ENCODE data around the gene OSBPL3. TPM values are rescaled to one million over a fixed set of nuclear protein-coding genes. Genes with fewer than 3 reads are reported as not detected.

Gene OSBPL3
- total RNA-seq, 1 donor, result 9.3 TPM

DNA sequence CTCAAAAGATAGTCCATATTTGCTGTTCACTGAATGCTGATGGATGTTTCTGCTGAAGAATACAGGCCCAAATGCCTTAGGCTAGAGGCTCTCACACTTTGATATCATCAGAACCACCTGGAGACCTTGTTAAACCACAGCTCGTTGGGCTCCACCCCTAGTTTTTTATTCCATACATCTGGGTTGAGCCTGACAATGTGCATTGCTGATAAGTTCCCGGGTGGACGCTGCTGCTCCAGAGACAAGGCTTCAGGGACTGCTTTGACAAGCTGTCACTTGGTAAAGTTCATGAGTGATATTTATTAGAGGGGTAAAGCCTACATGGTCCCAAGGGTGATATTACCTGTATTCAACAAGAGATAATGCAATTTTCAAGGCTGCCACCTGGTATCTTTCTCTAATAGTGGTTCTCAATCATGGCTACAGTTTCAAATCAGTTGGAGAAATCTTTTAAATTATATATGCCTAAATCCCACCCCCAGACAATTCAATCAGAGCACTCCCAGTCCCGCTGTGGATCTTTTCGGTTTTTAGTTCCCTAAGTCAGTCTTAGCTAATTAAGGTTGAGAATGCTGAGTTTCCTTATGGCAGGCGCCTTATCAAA is 115.7 kb downstream of the OSBPL3 start:
- H3K4me1 ChIP-seq (ENCODE audit: insufficient read depth, low read length), result peaks cover 4% of the 10 kb centered on the region
- no peaks in the 10 kb centered on the region for H3K27me3 ChIP-seq (ENCODE audit: insufficient read depth, low read length)
- H3K4me3 ChIP-seq (ENCODE audit: low read length), result no peak overlapping the region
- no peaks in the 10 kb centered on the region for H3K9me3 ChIP-seq (ENCODE audit: low read depth, low read length)

DNA sequence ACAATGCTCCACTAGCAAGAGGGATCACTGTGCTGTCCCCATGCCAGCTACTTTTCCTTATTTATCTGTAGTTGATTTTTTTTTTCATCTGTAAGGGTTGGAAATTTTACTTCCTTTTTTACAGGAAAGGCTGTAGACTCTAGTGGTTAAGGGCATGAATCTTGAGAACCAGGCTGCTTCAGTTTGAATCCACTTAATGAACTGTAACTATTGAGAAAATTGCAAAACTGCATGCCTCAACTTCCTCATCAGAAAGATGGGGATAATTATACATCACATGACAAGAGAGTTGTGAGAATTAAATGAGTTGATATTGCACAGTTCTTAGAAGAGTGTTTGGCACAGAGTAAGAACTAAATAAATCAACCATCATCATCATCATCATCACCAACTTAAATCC is 116.4 kb downstream of the OSBPL3 start:
- Histone ChIP-seq H3K27me3 (ENCODE audit: insufficient read depth, low read length) (no peaks in the 10 kb centered on the region), H3K9me3 (ENCODE audit: low read depth, low read length) (no peaks in the 10 kb centered on the region), H3K4me3 (ENCODE audit: low read length) (no peak overlapping the region), H3K4me1 (ENCODE audit: insufficient read depth, low read length) (peaks cover 4% of the 10 kb centered on the region)

DNA sequence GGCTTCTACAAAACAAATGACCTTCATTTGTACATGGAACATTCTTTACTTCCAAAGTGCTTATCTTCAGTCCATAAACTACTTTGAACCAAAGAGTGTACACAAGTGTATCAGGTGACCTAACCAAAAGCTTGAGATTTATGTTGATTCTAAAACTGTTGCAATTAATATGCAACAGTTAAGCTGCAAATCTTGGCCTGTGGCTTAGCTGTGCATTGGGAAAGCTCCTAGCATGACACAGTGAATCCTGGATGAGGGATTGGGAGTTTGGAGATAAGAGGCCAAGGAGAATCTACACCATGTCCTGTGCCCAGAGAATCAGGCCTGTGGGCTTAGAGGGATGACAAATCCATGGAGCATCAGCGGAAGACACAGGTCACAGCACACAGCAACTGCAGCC is 117.5 kb downstream of the OSBPL3 start:
- H3K27me3 ChIP-seq (ENCODE audit: insufficient read depth, low read length), result no peaks in the 10 kb centered on the region
- no peak overlapping the region for H3K4me3 ChIP-seq (ENCODE audit: low read length)
- H3K9me3 ChIP-seq (ENCODE audit: low read depth, low read length), result no peaks in the 10 kb centered on the region
- H3K4me1 ChIP-seq (ENCODE audit: insufficient read depth, low read length), result peaks cover 4% of the 10 kb centered on the region

DNA sequence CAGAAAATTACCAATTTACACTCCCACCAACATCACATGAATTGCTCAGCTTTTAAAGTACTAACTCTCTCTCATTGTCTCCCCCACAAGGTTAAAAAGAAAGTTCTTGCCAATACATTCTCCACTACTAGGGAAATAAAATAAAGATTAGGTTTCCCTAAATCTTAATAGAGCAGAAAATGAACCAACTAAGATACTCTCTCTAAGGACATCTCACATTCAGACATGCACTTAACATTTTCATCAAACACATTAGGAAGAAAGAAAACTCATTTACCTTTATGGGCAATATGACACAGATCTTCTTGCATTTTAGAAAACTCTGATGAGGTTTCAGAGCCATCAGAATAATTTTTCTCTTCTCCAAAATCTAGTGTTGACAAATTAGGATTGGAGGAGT is 118.6 kb downstream of the OSBPL3 start:
- Histone ChIP-seq H3K27me3 (ENCODE audit: insufficient read depth, low read length) (no peaks in the 10 kb centered on the region), H3K9me3 (ENCODE audit: low read depth, low read length) (no peaks in the 10 kb centered on the region), H3K4me3 (ENCODE audit: low read length) (no peak overlapping the region), H3K4me1 (ENCODE audit: insufficient read depth, low read length) (peaks cover 4% of the 10 kb centered on the region)

DNA sequence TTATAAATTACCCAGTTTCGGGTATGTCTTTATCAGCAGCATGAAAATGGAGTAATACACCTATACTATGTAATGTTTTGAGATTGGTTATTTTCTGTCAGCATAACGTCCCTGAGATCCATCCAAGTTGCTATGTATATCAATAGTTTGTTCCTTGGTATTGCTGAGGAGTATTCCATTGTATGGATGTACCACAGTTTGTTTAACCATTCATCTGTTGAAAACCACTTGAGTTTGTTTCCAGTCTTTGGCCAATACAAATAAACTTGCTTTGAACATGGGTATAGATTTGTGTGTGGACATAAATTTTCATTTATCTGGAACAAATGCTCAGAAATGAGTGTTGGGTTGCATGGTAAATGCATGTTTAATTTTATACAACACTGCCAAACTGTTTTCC is 119.4 kb downstream of the OSBPL3 start:
- Histone ChIP-seq H3K9me3 (ENCODE audit: low read depth, low read length) (no peaks in the 10 kb centered on the region), H3K27me3 (ENCODE audit: insufficient read depth, low read length) (no peaks in the 10 kb centered on the region), H3K4me3 (ENCODE audit: low read length) (no peak overlapping the region), H3K4me1 (ENCODE audit: insufficient read depth, low read length) (peaks cover 4% of the 10 kb centered on the region)

DNA sequence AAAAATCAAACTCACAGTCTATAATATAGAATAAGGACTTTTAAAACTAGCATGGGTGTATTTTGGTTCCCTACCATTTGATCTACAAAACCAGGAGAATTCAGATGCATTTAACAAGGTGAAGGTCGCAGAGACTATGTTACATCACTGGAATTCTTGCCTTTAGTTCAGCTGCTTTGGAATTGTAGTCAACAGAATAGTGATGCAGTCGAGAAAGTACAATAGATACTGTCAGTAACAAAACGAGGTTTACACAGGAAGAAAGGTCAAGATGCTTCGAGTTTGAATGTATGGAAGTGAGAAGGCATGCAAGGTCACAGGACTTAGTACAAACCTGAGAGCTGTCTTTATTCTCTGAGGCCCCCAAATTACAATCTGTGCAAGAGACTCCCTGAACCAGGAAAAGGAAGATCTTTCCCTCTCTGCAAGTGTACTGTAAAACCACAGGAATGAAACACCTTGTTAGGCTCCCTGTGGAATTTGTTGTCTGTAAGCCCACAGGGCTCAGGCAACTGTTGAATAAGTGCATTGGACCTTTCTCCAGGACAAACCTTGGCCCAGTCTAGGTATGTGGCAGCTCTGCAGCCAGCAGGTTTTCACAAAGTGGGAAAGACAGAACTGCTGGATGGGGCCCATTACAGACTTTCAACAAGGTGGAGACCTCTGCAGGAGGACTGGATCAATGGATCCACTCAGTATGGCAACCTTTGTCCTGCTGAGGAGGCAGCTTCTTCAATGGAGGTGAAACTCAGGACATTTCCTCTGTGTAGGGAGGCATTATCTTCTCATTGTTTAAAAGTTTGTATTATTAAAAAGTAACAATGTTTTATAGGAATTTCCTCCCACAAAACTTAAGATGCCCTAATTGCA is 121.6 kb downstream of the OSBPL3 start:
- no peaks in the 10 kb centered on the region for H3K27me3 ChIP-seq (ENCODE audit: insufficient read depth, low read length)
- H3K4me3 ChIP-seq (ENCODE audit: low read length), result no peak overlapping the region
- H3K4me1 ChIP-seq (ENCODE audit: insufficient read depth, low read length), result peaks cover 2% of the 10 kb centered on the region
- H3K9me3 ChIP-seq (ENCODE audit: low read depth, low read length), result no peaks in the 10 kb centered on the region

DNA sequence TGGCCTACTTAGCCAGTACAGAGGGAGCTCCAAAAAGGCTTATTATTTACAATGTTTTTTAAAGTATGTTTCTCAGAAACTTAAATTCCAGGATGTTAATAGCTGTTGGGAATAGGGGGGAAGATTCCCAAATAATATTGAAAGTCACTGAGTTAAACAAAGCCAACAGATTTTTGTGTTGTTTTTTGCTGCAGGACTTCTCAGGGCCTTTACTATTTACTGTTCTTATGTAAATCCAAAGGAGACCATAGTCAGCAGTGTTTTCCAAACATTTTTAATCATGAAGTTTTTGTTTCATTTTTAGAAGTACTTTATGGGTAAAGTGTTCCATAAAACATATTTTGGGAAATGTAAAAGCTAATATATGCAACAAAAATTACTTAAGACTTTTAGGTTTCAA is 122.4 kb downstream of the OSBPL3 start:
- Histone ChIP-seq H3K27me3 (ENCODE audit: insufficient read depth, low read length) (no peaks in the 10 kb centered on the region), H3K4me1 (ENCODE audit: insufficient read depth, low read length) (no peaks in the 10 kb centered on the region), H3K9me3 (ENCODE audit: low read depth, low read length) (no peaks in the 10 kb centered on the region), H3K4me3 (ENCODE audit: low read length) (no peak overlapping the region)

DNA sequence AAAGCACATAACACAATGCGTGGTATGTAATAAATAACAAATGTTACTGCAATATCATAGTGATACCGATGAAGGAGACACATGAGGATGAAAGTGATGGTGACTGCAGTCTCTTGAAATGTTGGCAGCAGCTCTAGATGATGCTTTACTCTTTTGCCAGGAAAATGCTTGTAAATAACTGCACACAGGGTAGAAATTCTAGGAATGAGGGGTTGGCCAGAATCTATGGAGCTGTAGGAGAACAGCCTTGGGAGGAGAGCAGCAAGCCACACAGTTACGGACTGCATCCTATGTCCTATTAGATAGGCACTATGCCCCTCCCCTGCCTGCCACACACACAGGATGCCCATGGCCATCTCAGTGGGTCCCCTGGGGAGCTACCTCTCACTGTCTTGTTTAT is 125.1 kb downstream of the OSBPL3 start:
- Histone ChIP-seq H3K4me3 (ENCODE audit: low read length) (no peak overlapping the region), H3K9me3 (ENCODE audit: low read depth, low read length) (no peaks in the 10 kb centered on the region), H3K4me1 (ENCODE audit: insufficient read depth, low read length) (no peaks in the 10 kb centered on the region), H3K27me3 (ENCODE audit: insufficient read depth, low read length) (no peaks in the 10 kb centered on the region)

DNA sequence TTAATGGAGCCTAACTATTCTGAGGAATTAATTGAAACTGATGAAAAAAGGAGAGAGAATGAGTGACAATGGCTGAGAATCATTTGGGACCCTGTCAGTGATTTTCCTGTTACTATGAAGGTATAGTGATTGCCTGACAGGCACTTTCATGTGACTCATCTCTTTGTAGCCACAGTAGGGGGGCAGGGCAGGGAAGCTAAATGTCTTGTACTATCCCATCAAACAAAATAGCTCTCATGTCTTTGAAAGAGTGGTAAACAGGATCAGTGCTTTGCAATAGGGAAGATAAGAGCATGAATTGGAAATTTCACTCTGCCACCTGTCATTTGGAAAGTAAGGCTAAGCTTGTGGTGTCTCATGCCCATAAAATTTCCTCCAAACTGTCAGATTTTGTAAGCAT is 128.2 kb downstream of the OSBPL3 start:
- Histone ChIP-seq H3K4me1 (ENCODE audit: insufficient read depth, low read length) (no peaks in the 10 kb centered on the region), H3K27me3 (ENCODE audit: insufficient read depth, low read length) (no peaks in the 10 kb centered on the region), H3K4me3 (ENCODE audit: low read length) (no peak overlapping the region), H3K9me3 (ENCODE audit: low read depth, low read length) (no peaks in the 10 kb centered on the region)

DNA sequence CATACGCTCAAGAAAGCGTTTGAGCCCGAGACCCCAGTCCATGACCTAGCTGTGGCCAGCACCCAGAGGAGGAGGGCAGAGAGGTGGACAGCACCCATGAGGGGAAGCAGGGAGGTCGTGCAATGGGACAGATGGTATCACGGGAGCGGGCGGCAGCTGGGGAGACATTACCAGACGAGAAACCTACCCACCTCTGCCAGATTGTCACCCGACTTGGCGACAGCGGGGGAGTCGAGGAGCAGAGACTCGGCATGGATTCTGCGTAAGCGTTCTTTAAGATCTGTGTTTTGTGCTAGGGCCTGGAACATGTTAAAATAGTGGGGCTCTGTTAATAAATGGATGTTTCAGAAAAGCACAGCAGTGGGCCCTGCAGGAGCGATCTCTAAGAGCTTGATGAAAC is 131.1 kb downstream of the OSBPL3 start:
- Histone ChIP-seq H3K27me3 (ENCODE audit: insufficient read depth, low read length) (no peaks in the 10 kb centered on the region), H3K9me3 (ENCODE audit: low read depth, low read length) (no peaks in the 10 kb centered on the region), H3K4me3 (ENCODE audit: low read length) (no peak overlapping the region), H3K4me1 (ENCODE audit: insufficient read depth, low read length) (no peaks in the 10 kb centered on the region)

DNA sequence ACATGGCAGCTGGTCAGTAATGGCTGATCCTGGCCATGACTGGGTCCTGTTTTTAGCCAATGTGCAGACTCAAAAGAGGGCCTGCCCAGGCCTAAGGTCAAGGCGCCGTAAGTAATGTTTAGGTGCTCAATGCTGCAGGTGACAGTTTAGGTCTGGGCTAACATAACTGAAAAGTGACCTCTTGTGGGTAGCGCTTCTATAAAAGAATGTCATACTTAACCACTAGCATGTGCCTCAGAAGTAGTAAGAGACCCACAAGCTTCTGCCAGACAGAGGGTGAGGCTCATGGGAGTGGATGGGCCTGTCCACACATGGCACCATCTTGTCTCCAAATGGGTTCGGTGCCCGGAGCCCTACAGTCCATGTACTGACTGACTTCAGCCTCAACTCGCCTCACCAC is 132.2 kb downstream of the OSBPL3 start:
- H3K9me3 ChIP-seq (ENCODE audit: low read depth, low read length), result no peaks in the 10 kb centered on the region
- H3K4me1 ChIP-seq (ENCODE audit: insufficient read depth, low read length), result no peaks in the 10 kb centered on the region
- no peaks in the 10 kb centered on the region for H3K27me3 ChIP-seq (ENCODE audit: insufficient read depth, low read length)
- H3K4me3 ChIP-seq (ENCODE audit: low read length), result no peak overlapping the region

DNA sequence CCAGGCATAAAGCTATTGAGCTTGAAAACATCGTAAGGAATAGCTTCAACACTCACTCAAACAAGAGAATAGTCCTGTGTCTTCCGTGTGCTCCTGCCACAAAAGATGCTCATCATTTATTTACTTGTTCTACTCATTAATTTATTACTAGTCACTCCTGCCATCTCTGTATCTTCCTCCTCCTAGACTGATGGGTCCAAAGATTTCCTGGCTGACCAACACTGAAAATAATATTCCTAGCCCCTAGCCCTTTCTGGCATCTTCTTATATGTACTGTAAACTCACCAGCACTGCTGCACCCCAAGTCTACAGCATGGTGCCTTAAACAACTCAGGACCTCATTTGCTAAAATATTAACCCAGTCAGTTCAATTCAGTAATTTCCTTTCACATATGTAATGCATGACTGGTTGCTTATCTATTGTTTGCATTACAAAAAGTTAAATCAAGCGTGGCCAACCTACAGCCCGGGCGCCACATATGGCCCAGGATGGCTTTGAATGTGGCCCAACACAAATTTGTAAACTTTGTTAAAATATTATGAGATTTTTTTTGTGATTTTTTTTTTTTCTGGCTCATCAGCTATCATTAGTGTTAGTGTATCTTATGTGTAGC is 136.1 kb downstream of the OSBPL3 start:
- Histone ChIP-seq H3K27me3 (ENCODE audit: insufficient read depth, low read length) (no peaks in the 10 kb centered on the region), H3K4me1 (ENCODE audit: insufficient read depth, low read length) (no peaks in the 10 kb centered on the region), H3K9me3 (ENCODE audit: low read depth, low read length) (no peaks in the 10 kb centered on the region), H3K4me3 (ENCODE audit: low read length) (no peak overlapping the region)

DNA sequence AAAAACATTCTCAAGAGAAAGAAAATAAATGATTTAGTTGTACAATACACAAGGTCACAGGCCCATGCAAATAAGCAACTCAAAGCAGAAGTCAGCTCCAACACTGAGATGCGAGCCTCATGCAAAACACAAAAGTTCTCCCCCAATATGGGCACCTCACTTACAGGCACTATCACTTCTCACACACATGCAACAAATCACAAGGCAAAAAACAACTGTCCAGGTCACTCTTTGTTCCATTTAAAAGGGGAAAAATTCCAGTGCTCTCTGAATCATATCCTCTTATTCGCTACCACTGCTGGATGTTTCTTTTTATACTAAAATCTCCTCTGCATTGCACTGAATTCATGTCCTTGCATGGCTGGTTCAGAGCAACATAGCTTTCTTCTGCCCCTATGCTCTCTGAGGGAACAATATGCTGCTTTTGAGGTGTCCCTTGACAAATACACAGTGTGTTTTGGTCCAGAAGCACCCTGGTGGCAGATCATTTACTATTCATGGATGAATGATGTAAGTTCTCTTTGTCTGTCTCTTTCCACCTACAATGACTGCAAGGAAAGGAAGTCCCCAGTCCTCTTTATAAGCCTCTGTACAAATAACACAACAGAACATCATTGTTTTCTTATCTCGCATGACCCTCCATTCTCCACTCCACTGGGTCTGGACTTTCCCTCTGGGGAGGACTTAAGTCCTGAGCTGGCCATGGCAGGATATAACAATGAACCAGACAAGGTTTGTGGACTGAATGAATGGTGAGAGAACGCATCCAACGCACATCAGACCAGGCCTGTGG is 137.3 kb downstream of the OSBPL3 start:
- Histone ChIP-seq H3K27me3 (ENCODE audit: insufficient read depth, low read length) (no peaks in the 10 kb centered on the region), H3K9me3 (ENCODE audit: low read depth, low read length) (no peaks in the 10 kb centered on the region), H3K4me1 (ENCODE audit: insufficient read depth, low read length) (peaks cover 1% of the 10 kb centered on the region), H3K4me3 (ENCODE audit: low read length) (no peak overlapping the region)

DNA sequence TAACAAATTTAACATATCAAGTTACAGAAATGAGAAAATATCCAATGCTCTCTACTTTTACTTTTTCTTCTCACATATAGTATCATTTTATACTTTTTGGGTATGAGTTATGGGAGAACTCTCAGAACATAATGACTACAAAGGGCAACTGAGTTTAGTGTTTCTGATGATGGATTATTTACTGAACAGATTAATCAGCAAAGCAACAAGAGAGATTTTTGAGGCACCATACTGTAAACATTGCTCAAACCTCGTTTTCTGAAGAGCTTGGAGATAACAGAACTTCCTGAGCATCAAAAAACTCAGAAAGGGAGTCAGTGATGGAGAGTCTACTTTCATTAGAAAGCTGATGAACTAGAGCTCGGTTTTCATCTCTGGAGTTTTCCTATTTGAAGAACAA is 137.9 kb downstream of the OSBPL3 start:
- Histone ChIP-seq H3K9me3 (ENCODE audit: low read depth, low read length) (no peaks in the 10 kb centered on the region), H3K4me1 (ENCODE audit: insufficient read depth, low read length) (peaks cover 7% of the 10 kb centered on the region), H3K27me3 (ENCODE audit: insufficient read depth, low read length) (no peaks in the 10 kb centered on the region), H3K4me3 (ENCODE audit: low read length) (no peak overlapping the region)

DNA sequence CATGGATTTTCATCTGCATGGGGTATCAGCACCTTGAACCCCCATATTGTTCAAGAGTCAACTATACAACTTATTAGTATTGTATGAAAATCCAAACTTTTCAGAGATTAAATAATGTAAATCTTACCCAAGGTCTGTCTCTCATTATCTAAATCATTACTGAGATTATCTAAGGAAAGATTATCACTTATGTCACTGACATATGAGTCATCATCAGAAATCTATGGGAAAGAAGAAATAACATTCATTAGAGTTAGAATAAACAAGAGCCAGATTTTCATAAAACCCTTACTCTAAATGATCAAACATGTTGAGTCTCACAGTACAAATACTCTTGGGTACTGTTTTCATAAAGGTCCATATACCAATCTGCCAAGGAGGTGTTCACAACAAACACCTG is 139.4 kb downstream of the OSBPL3 start:
- peaks cover 20% of the 10 kb centered on the region for H3K4me1 ChIP-seq (ENCODE audit: insufficient read depth, low read length)
- H3K27me3 ChIP-seq (ENCODE audit: insufficient read depth, low read length), result no peaks in the 10 kb centered on the region
- no peaks in the 10 kb centered on the region for H3K9me3 ChIP-seq (ENCODE audit: low read depth, low read length)
- H3K4me3 ChIP-seq (ENCODE audit: low read length), result no peak overlapping the region
